KOPT-K1 (cell line): ENCODE results near the gene PLA2G5.

Experiments used
- H3K27ac ChIP-seq: fragments of 200-600 bp; sonication (generic); 2 replicates; pipeline ENCODE4 v1.5.1; 2016; ENCODE audit warnings: antibody characterized with exemption, mild to moderate bottlenecking, low read depth, low read length; ENCODE audit not compliant: poor library complexity, severe bottlenecking
- H3K36me3 ChIP-seq: fragments of 200-600 bp; sonication (generic); 2 replicates; pipeline ENCODE4 v1.5.1; 2017; ENCODE audit warnings: antibody characterized with exemption, mild to moderate bottlenecking, low read length, moderate library complexity; ENCODE audit not compliant: insufficient read depth
- H3K9me3 ChIP-seq: fragments of 200-600 bp; sonication (generic); 2 replicates; pipeline ENCODE4 v1.5.1; 2017; ENCODE audit warnings: antibody characterized with exemption, low read length, mild to moderate bottlenecking; ENCODE audit not compliant: insufficient read depth, poor library complexity, severe bottlenecking

The PLA2G5 gene

DNA sequence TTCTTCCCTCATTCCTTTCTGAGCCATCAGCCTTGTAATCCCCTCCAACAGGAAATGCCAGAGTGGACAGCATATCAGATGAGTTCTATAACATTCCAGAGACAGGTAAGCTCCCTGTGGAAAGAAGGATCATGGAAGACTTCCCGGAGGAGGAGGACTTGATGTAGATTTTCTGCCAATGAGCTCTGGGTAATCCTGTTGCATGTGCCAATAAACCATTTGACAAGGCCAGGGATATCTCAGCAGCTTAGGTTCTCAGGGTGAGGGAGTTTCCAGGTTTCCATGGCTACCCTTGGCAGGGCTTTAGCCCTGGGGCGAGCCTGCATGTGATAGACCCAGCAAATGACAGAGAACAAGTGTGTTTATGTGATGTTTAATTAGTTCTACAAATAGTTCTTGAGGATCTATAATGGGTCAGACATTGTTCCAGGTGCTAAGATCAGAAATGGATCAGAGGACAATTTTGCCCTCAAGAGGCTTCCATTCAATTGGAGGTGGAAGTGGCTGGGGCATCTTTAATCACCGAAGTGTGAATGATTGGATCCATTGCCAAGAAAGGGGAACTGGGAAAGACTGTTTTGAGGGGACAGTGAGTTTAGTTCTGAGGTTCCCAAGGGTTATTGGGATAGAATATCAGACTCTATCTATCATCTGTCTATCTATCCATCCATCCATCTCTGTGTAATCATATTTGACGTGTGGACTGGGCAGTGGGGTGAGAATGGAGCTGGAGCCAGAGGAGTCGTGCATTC, 6.9 kb downstream of the PLA2G5 start:
- Histone ChIP-seq H3K9me3 (no peaks in the 10 kb centered on the region), H3K27ac (no peak overlapping the region), H3K36me3 (no peaks in the 10 kb centered on the region)

- H3K27ac ChIP-seq: no peak overlapping the region
- H3K36me3 ChIP-seq: no peaks in the 10 kb centered on the region
- H3K9me3 ChIP-seq: no peaks in the 10 kb centered on the region
Measured at GRCh38 chr1:20078171-20078651, 8.2 kb downstream of the PLA2G5 start.

DNA sequence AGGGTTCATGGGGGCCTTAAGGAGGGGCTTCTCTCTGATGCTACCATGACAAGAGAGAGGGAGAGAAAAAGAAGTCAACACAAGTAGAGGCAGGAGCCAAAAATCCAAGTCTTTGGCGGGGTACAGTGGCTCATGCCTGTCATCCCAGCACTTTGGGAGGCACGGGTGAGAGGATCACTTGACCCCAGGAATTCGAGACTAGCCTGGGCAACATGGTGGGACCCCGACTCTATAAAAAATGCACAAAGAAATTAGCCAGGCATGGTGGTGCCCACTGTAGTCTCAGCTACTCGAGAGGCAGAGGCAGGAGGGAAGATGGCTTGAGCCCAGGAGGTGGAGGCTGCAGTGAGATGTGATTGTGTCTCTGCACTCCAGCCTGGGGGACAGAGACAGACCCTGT, 8.7 kb downstream of the PLA2G5 start:
- no peaks in the 10 kb centered on the region for H3K9me3 ChIP-seq
- no peaks in the 10 kb centered on the region for H3K36me3 ChIP-seq
- H3K27ac ChIP-seq: no peak overlapping the region

DNA sequence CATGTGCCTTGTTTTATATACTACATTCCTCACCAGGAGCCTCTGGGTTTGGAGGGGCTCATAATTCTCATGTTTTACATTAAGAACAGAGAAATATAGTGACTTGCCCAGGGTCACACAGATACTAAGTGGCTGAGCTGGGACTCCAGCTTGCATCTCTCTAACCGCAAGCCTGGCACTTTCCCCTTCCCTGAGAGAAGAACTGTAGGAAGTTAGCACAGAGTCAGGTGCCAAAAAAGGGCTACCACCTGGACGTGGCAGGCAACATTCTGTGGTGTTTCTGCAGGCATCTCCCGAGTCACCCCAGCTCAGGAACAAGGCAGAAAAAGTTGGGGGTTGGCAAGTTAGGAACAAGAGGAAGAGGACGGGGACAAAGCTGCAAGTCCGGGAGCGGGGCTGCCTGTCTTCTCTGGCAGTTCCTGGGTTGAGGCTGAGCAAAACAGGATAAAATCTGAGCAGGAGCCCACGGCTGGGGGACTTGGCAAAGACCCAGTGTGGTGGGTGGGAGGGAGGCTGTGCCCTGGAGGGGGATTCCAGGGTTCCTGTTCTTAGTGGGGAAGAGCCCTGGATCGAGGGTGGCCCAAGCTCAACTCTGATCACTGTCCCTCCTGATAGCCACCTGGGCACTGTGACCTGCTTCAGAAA, 9.8 kb downstream of the PLA2G5 start:
- Histone ChIP-seq H3K9me3 (no peaks in the 10 kb centered on the region), H3K36me3 (no peaks in the 10 kb centered on the region), H3K27ac (no peak overlapping the region)

DNA sequence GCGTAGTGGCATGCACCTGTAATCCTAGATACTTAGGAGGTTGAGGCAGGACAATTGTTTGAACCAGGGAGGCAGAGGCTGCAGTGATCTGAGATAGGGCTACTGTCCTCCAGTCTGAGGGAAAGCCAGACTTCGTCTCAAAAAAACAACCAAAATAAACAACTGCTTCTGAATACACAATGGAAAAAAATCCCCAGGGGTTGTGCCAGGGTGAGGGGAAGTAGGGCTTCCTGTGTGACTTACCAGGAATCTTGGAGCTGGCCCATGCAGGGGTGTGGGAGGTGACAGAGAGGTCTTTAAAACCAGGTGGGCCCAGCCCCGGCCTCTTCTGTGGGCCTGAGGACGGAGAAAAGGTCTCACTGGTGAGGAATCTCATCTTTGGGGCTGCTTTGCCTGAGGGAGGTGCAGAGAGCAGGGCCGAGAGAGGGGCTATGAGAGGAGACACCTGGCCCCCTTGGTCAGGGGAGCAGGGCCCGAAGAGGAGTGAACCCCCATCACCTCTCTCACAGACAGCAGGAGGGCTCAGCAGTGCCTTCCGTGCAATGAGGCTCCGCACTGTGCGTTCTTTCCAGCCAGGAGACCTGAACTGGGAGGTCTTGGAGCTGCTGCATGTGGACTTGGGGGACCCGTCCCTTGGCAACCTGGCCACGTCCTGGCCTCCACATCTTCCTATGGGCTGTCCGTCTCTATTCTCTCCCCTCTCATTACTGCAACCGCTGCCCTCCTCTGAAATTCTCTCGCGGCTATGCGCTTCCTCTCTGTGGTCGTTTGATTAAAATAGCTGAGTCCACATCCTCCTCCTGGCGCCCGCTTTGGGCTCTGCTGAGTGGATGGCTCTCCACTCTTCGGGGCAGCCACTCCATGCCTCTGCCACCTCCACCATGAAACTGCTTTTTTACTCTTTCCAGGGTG, 10.7 kb downstream of the PLA2G5 start:
- H3K27ac ChIP-seq: no peak overlapping the region
- H3K9me3 ChIP-seq: no peaks in the 10 kb centered on the region
- H3K36me3 ChIP-seq: no peaks in the 10 kb centered on the region

- Histone ChIP-seq H3K36me3 (no peaks in the 10 kb centered on the region), H3K9me3 (no peaks in the 10 kb centered on the region), H3K27ac (no peak overlapping the region)
Measured at GRCh38 chr1:20081353-20081810, 11.4 kb downstream of the PLA2G5 start.

- no peak overlapping the region for H3K27ac ChIP-seq
- no peaks in the 10 kb centered on the region for H3K9me3 ChIP-seq
Measured at GRCh38 chr1:20082772-20083171, 12.8 kb downstream of the PLA2G5 start.

DNA sequence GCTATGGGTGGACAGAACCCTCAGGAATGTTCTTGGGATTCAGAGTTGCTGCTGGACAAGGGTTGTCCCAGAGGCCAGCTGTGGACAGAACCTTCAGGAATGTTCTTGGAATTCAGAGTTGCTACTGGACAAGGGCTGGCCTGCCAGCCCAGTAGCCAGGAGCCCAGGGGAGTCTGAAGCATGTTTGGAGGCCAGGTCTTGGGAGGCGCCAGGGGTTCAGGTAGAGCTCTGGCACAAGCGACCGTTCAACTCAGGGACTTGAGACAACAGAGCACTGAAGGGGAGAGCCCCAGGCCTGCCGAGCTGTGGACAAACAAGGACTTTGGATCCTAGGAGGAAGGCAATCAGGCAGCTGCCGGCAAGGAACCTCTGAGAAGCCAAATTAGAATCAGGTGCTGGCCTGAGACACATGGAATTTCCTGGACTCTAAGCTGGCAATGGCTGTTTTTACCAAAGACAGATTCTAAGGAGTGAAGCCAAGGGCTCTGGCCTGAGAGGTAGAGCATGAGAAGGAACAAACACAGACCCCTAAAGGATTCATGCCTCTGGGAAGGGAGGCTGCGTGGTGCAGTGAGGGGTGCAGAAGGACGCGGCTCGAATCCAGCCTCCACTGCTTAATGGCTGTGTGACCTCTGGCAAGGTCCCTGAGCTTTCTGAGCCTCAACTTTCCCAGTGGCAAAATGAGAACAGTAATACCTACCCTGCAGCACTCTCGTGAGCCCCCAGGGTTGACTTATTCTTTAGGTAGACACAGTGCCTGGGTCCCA, 13.4 kb downstream of the PLA2G5 start:
- no peak overlapping the region for H3K27ac ChIP-seq
- no peaks in the 10 kb centered on the region for H3K36me3 ChIP-seq
- no peaks in the 10 kb centered on the region for H3K9me3 ChIP-seq

More at GRCh38 chr1:20082772-20083171, 12.8 kb downstream of the PLA2G5 start:
- no peaks in the 10 kb centered on the region for H3K36me3 ChIP-seq

DNA sequence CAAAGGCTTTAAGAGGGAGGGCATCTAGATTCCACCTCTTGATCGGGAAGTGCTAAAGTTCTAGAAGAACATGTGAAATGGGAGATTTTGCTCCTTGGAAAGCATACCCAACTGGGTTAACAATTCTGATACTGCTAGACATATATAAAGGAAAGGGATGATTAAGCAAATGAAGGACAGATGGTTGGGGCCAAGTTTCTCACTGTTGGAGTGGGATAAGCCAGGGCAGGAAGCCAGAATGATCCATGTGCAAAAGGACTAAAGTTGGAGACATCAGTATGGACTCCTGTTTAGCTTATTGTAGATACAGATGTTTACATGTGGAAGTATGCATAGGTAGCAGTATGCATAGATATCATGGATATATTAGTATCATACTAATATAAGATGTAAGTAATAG, 16.8 kb downstream of the PLA2G5 start:
- Histone ChIP-seq H3K9me3 (no peaks in the 10 kb centered on the region), H3K36me3 (no peaks in the 10 kb centered on the region), H3K27ac (no peak overlapping the region)

DNA sequence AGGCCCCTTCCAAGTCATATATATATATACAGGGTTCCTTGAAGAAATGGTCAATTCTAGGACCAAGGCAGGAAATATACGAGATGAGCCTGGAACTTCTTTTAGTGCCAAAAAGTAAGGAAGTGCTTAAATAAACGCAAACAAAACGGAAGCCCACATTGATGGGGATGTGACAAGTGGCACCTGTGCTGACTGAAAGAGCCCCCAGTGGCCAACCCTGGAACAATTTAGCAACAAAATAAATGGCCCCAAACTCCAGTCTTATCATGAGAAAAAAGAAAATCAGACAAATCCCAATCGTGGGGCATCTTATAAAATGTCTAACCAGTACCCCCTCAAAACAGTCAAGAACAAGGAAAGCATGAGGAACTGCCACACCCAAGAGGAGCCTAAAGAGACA, 17.7 kb downstream of the PLA2G5 start:
- Histone ChIP-seq H3K27ac (no peak overlapping the region), H3K9me3 (no peaks in the 10 kb centered on the region), H3K36me3 (no peaks in the 10 kb centered on the region)

- Histone ChIP-seq H3K36me3 (no peaks in the 10 kb centered on the region), H3K9me3 (no peaks in the 10 kb centered on the region), H3K27ac (no peak overlapping the region)
Measured at GRCh38 chr1:20089328-20090077, 19.5 kb downstream of the PLA2G5 start.

DNA sequence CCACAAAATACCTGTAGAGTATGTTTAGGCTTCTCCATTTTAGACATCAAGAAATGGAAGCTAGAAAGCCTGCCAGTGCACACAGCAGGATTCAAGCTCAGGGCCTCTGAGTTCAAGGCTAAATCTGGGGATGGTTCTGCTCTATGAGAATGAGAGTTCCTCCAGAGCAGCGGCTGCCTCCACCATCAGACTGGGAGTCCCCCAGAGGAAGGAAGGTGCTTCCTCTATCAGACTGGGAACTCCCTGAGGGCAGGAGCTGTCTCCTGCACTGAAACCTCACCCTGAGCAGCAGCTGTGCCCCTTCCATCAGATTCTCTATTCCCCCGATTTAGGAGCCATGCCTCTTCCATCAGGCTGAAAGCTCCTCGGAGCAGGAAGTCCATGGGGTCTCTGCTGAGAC, 20.1 kb downstream of the PLA2G5 start:
- no peaks in the 10 kb centered on the region for H3K9me3 ChIP-seq
- no peak overlapping the region for H3K27ac ChIP-seq
- H3K36me3 ChIP-seq: no peaks in the 10 kb centered on the region

- no peaks in the 10 kb centered on the region for H3K9me3 ChIP-seq
- H3K36me3 ChIP-seq: no peaks in the 10 kb centered on the region
- no peak overlapping the region for H3K27ac ChIP-seq
Measured at GRCh38 chr1:20090641-20091040, 20.6 kb downstream of the PLA2G5 start.

DNA sequence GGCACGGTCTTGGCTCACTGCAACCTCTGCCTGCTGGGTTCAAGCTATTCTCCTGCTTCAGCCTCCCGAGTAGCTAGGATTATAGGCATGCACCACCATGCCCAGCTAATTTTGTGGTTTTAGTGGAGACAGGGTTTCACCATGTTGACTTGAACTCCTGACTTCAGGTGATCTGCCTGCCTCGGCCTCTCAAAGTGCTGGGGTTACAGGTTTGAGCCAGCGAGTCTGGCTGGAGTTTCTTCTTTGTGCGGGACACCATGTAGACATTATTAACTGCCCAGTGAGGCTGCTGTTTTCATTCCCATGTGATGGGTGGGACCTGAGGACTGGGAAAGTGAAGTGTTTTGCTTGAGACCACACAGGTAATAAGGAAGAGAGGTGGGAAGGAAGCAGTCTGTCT, 23.3 kb downstream of the PLA2G5 start:
- Histone ChIP-seq H3K36me3 (no peaks in the 10 kb centered on the region), H3K27ac (no peak overlapping the region), H3K9me3 (no peaks in the 10 kb centered on the region)
